T-helper 2 cell treated with Interferon-gamma antibody and Interleukin-4, amounts not matched to agents 5 μg/mL and 100 μg/mL, for 36 hours (primary cell): ENCODE results near the gene FKRP.
"Not testable (repeated sequence)": the region's sequence is repeated elsewhere in the genome, so short reads cannot be mapped to it uniquely, and the experiment has no call there.

Experiments
- DNase-seq: peaks from one replicate; pipeline ENCODE4 v3.0.0; 2021; ENCODE audit warnings: low spot score
- H3K27ac Mint-ChIP-seq: one replicate; pipeline ENCODE4 v1.8.0; 2021; ENCODE audit warnings: mild to moderate bottlenecking, mixed read lengths
- H3K27me3 Mint-ChIP-seq: one replicate; pipeline ENCODE4 v1.8.0; 2021; ENCODE audit warnings: low read depth, mixed read lengths
- H3K36me3 Mint-ChIP-seq: one replicate; pipeline ENCODE4 v1.8.0; 2021; ENCODE audit warnings: low read depth, mixed read lengths
- H3K4me1 Mint-ChIP-seq: one replicate; pipeline ENCODE4 v1.8.0; 2021; ENCODE audit warnings: low read depth, mixed read lengths
- H3K4me3 Mint-ChIP-seq: one replicate; pipeline ENCODE4 v1.8.0; 2022; ENCODE audit warnings: mild to moderate bottlenecking, moderate library complexity, mixed read lengths
- H3K9me3 Mint-ChIP-seq: one replicate; pipeline ENCODE4 v1.8.0; 2021; ENCODE audit warnings: mixed read lengths

Gene FKRP

GRCh38 chr19:46745521-46746280 lies at the start of gene FKRP:
FKRP (plus strand) TSS chr19:46746057; CDS start chr19:46755451, 9,394 bp downstream.
- peak within 1 kb of the TSS; percentile 87 for H3K27ac Mint-ChIP-seq
- H3K4me3 Mint-ChIP-seq = peak within 1 kb of the TSS; percentile 92
- DNase-seq = peak; percentile 26
- H3K36me3 Mint-ChIP-seq = peaks cover 16% of the 10 kb centered on the region
- H3K27me3 Mint-ChIP-seq = no peaks in the 10 kb centered on the region
- H3K9me3 Mint-ChIP-seq = no peaks in the 10 kb centered on the region
- peaks cover 39% of the 10 kb centered on the region for H3K4me1 Mint-ChIP-seq

GRCh38 chr19:46696866-46697203 lies 49.0 kb upstream of the FKRP start:
- DNase-seq = no peak
- H3K36me3 Mint-ChIP-seq = peaks cover 77% of the 10 kb centered on the region
- H3K9me3 Mint-ChIP-seq = no peaks in the 10 kb centered on the region
- no peaks in the 10 kb centered on the region for H3K27me3 Mint-ChIP-seq
- H3K4me3 Mint-ChIP-seq = no peak overlapping the region
- H3K27ac Mint-ChIP-seq = no peak overlapping the region
- no peaks in the 10 kb centered on the region for H3K4me1 Mint-ChIP-seq

DNA sequence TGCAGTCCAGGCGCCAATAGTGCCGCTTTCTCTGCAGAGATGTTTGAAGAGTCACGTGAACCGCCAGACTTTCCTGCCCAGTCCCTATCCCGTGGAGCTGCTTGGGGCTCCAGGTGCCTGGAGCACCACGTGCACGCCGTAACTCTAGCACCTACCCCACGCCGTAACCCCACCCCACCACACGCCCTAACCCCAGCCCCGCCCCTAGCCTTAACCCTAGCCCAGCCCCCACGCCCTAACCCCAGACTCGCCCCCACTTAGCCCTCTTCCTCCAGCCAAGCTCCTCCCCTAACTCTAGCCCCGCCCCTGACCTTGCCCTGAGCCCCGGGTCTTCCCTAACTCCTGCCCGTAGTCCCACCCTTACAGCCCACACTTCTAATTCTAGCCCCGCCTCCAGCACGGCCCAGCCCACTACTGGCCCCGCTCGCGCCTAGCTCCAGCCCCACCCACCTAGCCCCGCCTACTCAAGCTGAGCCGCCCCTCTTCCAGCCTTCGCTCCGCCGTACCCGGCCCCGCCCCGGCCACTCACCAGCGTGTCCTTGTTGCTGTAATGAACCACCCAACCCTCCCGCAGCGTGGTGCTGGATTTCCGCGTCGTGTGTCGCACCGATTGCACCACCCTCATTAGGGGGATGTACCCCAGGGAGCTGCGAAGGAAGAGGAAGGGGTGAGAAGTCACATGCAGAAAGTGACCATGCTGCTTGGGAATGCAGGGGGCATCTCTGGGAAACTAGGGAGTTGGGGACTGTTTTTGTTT lies 48.5 kb upstream of the FKRP start:
- no peak overlapping the region for H3K4me3 Mint-ChIP-seq
- H3K36me3 Mint-ChIP-seq = peaks cover 75% of the 10 kb centered on the region
- DNase-seq = no peak
- H3K27me3 Mint-ChIP-seq = no peaks in the 10 kb centered on the region
- no peaks in the 10 kb centered on the region for H3K4me1 Mint-ChIP-seq
- no peak overlapping the region for H3K27ac Mint-ChIP-seq
- H3K9me3 Mint-ChIP-seq = no peaks in the 10 kb centered on the region

- no peaks in the 10 kb centered on the region for H3K9me3 Mint-ChIP-seq
- no peak for DNase-seq
- no peaks in the 10 kb centered on the region for H3K4me1 Mint-ChIP-seq
- H3K27me3 Mint-ChIP-seq = no peaks in the 10 kb centered on the region
- peaks cover 70% of the 10 kb centered on the region for H3K36me3 Mint-ChIP-seq
- no peak overlapping the region for H3K4me3 Mint-ChIP-seq
- no peak overlapping the region for H3K27ac Mint-ChIP-seq
These were observed 47.2 kb upstream of the FKRP start for GRCh38 chr19:46698395-46699321.

GRCh38 chr19:46700704-46701103 lies 45.2 kb upstream of the FKRP start:
- Mint-ChIP-seq H3K36me3 (peaks cover 77% of the 10 kb centered on the region), H3K9me3 (no peaks in the 10 kb centered on the region), H3K4me1 (peaks cover 9% of the 10 kb centered on the region), H3K27me3 (no peaks in the 10 kb centered on the region), H3K4me3 (no peak overlapping the region), H3K27ac (no peak overlapping the region)
- DNase-seq = no peak

DNA sequence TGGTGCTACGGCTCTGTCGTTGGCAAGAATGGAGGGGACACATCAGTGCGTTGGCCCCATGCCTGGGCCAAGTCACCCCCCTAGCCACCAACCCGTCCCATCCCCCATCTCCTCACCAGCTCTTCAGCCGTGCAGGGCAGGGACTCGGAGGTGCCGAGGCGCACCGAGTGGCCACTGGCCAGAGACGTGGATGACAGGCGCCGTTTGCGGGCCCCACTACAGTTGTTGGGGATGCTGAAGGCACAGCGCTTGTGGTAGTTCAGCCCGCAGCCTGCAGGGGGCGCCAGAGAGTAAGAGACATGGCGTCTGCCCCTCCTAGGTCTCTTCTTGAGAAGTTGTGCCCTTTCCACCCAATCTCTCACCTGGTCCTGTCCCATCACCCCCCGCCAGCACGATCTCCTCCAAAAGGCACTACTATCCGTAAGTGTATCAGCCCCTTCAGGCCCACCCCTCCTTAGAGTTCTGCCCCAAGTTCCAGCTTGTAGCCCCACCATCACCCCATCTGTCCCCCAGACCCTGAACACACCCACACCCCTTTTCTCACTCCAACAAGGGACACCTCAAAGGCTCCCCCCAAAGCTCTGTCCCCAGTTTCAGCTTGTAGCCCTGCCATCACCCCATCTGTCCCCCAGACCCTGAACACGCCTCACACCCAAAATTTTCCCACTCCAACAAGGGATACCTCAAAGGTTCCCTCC lies 41.3 kb upstream of the FKRP start:
- Mint-ChIP-seq H3K36me3 (peaks cover 63% of the 10 kb centered on the region), H3K4me1 (peaks cover 9% of the 10 kb centered on the region), H3K27me3 (no peaks in the 10 kb centered on the region), H3K27ac (peak overlapping the region; percentile 65), H3K4me3 (no peak overlapping the region), H3K9me3 (no peaks in the 10 kb centered on the region)
- peak; percentile 69 for DNase-seq

GRCh38 chr19:46710687-46711086 lies 35.2 kb upstream of the FKRP start:
- Mint-ChIP-seq H3K27ac (no peak overlapping the region), H3K36me3 (peaks cover 54% of the 10 kb centered on the region), H3K27me3 (no peaks in the 10 kb centered on the region), H3K9me3 (no peaks in the 10 kb centered on the region), H3K4me3 (no peak overlapping the region), H3K4me1 (peaks cover 12% of the 10 kb centered on the region)
- DNase-seq = no peak

GRCh38 chr19:46712768-46713338 lies 33.0 kb upstream of the FKRP start:
- H3K36me3 Mint-ChIP-seq = peaks cover 49% of the 10 kb centered on the region
- H3K4me1 Mint-ChIP-seq = peaks cover 15% of the 10 kb centered on the region
- not testable (repeated sequence) for H3K9me3 Mint-ChIP-seq, H3K27me3 Mint-ChIP-seq, DNase-seq
- peak overlapping the region; percentile 47 for H3K27ac Mint-ChIP-seq
- peak overlapping the region; percentile 95 for H3K4me3 Mint-ChIP-seq

- peak; percentile 45 for DNase-seq
- H3K36me3 Mint-ChIP-seq = peaks cover 51% of the 10 kb centered on the region
These were observed 31.9 kb upstream of the FKRP start for GRCh38 chr19:46713781-46714443.

DNA sequence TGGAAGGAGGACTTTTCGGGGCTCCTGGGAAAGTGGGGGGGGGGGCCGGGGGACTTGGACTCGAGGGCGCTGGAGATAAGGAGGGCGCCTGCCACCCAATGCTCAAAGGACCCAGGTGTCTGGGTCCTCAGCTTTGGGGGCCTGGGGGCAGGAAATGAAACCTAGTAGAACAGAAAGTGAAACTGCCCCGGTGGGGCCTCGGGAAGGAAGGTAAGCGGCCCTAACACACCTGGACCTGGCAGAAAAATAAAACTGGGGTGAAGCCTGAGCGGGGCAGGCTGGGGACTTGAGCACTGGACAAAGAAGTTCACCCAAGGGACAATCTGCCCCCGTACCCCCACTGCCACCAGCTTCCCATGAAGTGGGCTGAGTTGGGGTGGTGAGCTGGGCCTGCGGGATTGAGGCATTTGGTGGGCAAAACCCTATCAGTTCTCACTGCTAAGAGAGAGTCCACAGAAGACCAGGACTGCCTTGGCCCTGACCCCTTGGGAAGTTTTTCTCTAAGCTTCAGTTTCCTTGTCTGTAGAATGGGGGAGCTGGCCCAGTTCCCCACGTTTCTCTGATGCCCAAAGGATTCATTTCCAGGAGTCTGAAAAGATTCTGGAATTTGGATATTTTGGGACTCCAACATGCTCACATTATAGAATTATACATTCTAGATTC lies 31.3 kb upstream of the FKRP start:
- Mint-ChIP-seq H3K9me3 (no peaks in the 10 kb centered on the region), H3K4me3 (peak overlapping the region; percentile 95), H3K4me1 (peaks cover 31% of the 10 kb centered on the region), H3K27me3 (no peaks in the 10 kb centered on the region), H3K36me3 (peaks cover 51% of the 10 kb centered on the region), H3K27ac (peak overlapping the region; percentile 95)
- DNase-seq = peak; percentile 37

More at GRCh38 chr19:46713781-46714443, 31.9 kb upstream of the FKRP start:
- Mint-ChIP-seq H3K4me3 (peak overlapping the region; percentile 95), H3K4me1 (peaks cover 25% of the 10 kb centered on the region), H3K27ac (peak overlapping the region; percentile 95), H3K27me3 (no peaks in the 10 kb centered on the region), H3K9me3 (no peaks in the 10 kb centered on the region)

DNA sequence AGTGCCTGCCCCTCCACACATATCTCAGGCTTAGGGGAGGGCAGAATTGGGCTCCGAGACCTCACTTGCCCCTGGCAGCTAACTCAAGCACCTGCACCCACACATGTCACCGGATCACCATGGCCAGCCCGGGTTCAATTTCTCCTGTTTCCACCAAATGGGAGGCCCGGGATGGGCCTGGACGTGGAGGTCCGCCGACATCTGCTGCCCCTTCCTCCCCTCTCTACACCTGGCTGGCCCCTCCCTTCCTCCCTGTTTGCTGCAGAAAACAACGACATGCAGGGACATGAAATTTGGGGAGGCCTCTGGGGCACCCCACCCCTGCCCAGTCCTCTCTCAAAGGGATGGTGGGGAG lies 30.3 kb upstream of the FKRP start:
- H3K4me3 Mint-ChIP-seq = peak overlapping the region; percentile 95
- H3K9me3 Mint-ChIP-seq = no peaks in the 10 kb centered on the region
- H3K36me3 Mint-ChIP-seq = peaks cover 48% of the 10 kb centered on the region
- peak overlapping the region; percentile 95 for H3K27ac Mint-ChIP-seq
- no peaks in the 10 kb centered on the region for H3K27me3 Mint-ChIP-seq
- peaks cover 32% of the 10 kb centered on the region for H3K4me1 Mint-ChIP-seq
- DNase-seq = no peak

DNA sequence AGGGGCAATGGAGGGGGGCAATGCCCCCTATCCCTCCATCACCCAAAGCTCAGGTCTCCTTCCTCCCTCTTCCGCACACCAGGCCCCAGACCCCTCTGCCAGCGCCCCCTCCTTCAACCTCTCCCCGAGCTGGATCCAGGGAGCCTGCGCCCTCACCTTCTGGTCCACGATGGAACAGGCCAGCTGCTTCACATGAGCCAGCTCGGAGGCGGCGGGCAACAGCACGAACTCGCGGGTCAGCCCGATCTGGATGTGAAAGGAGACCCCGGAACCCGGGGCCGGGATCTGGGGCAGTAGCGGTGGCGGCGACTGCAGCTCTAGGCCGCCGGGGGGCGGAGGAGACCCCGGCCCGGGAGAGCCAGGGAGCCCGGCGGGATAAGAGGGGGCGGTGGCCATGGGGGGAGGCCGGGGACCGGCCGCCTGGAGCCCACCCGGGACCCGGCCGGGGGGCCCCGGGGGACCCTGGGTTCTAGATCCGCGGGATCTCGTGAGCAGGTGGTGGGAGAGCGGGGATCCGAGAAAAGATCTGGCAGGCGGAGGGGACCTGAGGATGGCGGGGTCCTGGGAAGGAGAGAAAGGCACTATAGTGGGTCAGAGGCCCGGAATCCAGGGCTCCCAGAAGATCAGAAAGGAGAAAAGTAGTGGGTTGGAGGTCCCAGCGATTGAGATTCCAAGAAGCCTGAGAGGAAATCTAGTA lies 29.7 kb upstream of the FKRP start:
- Mint-ChIP-seq H3K27me3 (no peaks in the 10 kb centered on the region), H3K36me3 (peaks cover 48% of the 10 kb centered on the region), H3K4me1 (peaks cover 30% of the 10 kb centered on the region), H3K9me3 (no peaks in the 10 kb centered on the region), H3K27ac (peak overlapping the region; percentile 95), H3K4me3 (peak overlapping the region; percentile 95)
- DNase-seq = no peak
